Esophagus muscularis mucosa (tissue), 4 donors: ENCODE results near the gene COL6A1. TPM values are rescaled to one million over a fixed set of nuclear protein-coding genes. Genes with fewer than 3 reads are reported as not detected.
"Not testable (repeated sequence)": the region's sequence is repeated elsewhere in the genome, so short reads cannot be mapped to it uniquely, and the experiment has no call there.

Experiments
- DNase-seq: peaks from one replicate; pipeline ENCODE4 v3.0.0-alpha.2; 2017; ENCODE audit errors: extremely low spot score
- H3K27ac ChIP-seq, 4 donors: fragments of 200-600 bp; sonication (generic); replicated peaks in 1 of 4; 1 replicate in 3 of 4; 2 replicates in 1 of 4; pipeline ENCODE4 v1.5.1; 2016 to 2019; ENCODE audit warnings: mild to moderate bottlenecking in 1 of 4
- H3K27me3 ChIP-seq, 4 donors: fragments of 200-600 bp; sonication (generic); one replicate each; pipeline versions ENCODE4 v1.5.1 to v1.6.0; 2016 to 2019
- H3K36me3 ChIP-seq, 4 donors: fragments of 200-600 bp; sonication (generic); one replicate each; pipeline ENCODE4 v1.5.1; 2016 to 2019
- H3K4me1 ChIP-seq, 4 donors: fragments of 200-600 bp; sonication (generic); one replicate each; pipeline ENCODE4 v1.5.1; 2016 to 2019
- H3K4me3 ChIP-seq, 4 donors: fragments of 200-600 bp; sonication (generic); 1 replicate in 2 of 4; 2 replicates in 2 of 4; pipeline ENCODE4 v1.5.1; 2016 to 2019; ENCODE audit warnings: mild to moderate bottlenecking in 4 of 4, moderate library complexity in 1 of 4
- H3K9me3 ChIP-seq, 4 donors: fragments of 200-600 bp; sonication (generic); 1 replicate in 3 of 4; 2 replicates in 1 of 4; pipeline ENCODE4 v1.5.1; 2016 to 2019
- EP300 ChIP-seq: sonication (generic); formaldehyde crosslinking; IDR thresholded peaks from one replicate; pipeline ENCODE4 v1.6.1; 2017; ENCODE audit warnings: antibody characterized with exemption
- POLR2A ChIP-seq: fragments of 450-650 bp; IDR thresholded peaks from one replicate; pipeline ENCODE4 v1.6.1; 2017; ENCODE audit warnings: antibody characterized with exemption, moderate library complexity, mild to moderate bottlenecking, low read depth
- POLR2AphosphoS5 ChIP-seq, 2 donors: sonication (generic); formaldehyde crosslinking; IDR thresholded peaks; one replicate each; pipeline ENCODE4 v1.6.1; 2017; ENCODE audit warnings: antibody characterized with exemption in 2 of 2
- WGBS: methylation state at CpG from one replicate; pipeline ENCODE4 v1.1.5; 2018; 5-methylcytosine and 5-hydroxymethylcytosine counted together
- intact Hi-C: fragments of 100-400 bp; cut with DNase I; formaldehyde crosslinking; loops from one replicate; pipeline ENCODE4 v1.15.1; 2023
- total RNA-seq, 4 donors: library from RNA; depleted of rRNA; stranded (reverse); fragments of >200 nt; gene quantifications; one replicate each; pipeline versions ENCODE4 v1.1.0 to v1.2.1, GENCODE V29; 2016
- TF ChIP-seq, protein P1 (sequence below), 3 experiments: fragments of 200-600 bp in 2 of 3; fragments of 450-650 bp in 1 of 3; sonication (generic) in 2 of 3; IDR thresholded peaks; one replicate each; pipeline ENCODE4 v1.5.1; 2017 to 2019; ENCODE audit warnings: antibody characterized with exemption in 3 of 3, mild to moderate bottlenecking in 2 of 3, moderate library complexity in 1 of 3

COL6A1 gene
- total RNA-seq, 4 donors from 2014 or later: 646 to 1,432 (median 1,078) TPM

DNA sequence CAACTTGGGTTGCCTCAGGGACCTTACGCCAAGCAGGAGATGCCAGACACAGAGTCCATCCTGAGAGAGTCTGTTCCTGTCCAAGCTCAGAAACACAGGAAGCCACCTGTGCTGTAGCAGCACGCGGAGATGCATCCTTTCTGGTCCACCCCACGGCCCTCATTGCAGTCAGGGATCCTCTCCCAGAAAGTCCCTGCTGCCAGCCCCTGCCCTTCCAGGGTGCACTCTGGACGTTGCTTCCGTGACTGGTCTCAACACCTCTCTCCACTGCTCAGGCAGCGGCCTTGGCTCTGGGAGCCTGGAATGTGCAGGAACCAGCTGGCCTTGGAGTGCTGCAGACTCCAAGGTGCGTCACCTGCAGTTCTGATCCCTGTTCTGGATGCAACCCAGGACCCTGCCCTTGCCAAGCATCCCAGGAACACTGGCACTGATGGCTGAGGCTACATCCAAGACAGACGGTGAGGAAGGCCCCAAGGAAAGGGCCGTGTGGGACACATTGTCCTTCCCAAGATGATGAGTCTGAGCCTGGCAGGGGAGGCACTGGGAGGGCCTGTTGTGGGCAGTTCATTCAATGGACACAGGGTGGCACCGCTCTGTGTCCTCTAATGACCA, 21.7 kb upstream of the COL6A1 start:
- WGBS: 66% methylated on average over 4 of the region's 11 CpGs
- peaks cover 0 to 32% (median 26%) of the 10 kb centered on the region in 4 donors for H3K4me1 ChIP-seq
- no peak overlapping the region for H3K27ac ChIP-seq
- H3K27me3 ChIP-seq: no peaks in the 10 kb centered on the region
- TF ChIP-seq, protein P1, sequence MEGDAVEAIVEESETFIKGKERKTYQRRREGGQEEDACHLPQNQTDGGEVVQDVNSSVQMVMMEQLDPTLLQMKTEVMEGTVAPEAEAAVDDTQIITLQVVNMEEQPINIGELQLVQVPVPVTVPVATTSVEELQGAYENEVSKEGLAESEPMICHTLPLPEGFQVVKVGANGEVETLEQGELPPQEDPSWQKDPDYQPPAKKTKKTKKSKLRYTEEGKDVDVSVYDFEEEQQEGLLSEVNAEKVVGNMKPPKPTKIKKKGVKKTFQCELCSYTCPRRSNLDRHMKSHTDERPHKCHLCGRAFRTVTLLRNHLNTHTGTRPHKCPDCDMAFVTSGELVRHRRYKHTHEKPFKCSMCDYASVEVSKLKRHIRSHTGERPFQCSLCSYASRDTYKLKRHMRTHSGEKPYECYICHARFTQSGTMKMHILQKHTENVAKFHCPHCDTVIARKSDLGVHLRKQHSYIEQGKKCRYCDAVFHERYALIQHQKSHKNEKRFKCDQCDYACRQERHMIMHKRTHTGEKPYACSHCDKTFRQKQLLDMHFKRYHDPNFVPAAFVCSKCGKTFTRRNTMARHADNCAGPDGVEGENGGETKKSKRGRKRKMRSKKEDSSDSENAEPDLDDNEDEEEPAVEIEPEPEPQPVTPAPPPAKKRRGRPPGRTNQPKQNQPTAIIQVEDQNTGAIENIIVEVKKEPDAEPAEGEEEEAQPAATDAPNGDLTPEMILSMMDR (IDR thresholded peaks at IDR 0.05): no peak
- TF ChIP-seq EP300 (no peak), POLR2A (no peak), POLR2AphosphoS5 (IDR thresholded peaks at IDR 0.05) (no peak)
- H3K36me3 ChIP-seq: no peaks in the 10 kb centered on the region
- H3K4me3 ChIP-seq: no peak overlapping the region
- intact Hi-C loops: no loop called here
- peaks cover 0 to 5% (median 0%) of the 10 kb centered on the region in 4 donors for H3K9me3 ChIP-seq
- DNase-seq: no peak

DNA sequence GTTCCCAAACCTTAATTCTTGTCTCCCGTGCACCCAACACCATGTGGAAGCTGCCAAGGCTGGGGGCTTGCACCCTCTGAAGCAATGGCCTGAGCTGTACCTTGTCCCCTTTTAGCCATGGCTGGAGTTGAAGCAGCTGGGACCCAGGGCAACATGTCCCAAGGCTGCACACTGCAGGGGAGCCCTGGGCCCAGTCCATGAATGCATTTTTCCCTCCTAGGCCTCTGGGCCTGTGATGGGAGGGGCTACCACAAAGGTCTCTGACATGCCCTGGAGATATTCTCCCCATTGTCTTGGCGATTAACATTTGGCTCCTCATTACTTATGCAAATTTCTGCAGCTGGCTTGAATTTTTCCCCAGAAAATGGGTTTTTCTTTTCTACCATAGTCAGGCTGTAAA, 20.2 kb upstream of the COL6A1 start:
- H3K9me3 ChIP-seq, DNase-seq, intact Hi-C loops, H3K4me3 ChIP-seq, H3K36me3 ChIP-seq, H3K27me3 ChIP-seq, H3K27ac ChIP-seq: not testable (repeated sequence)
- H3K4me1 ChIP-seq: peaks cover 0 to 32% (median 26%) of the 10 kb centered on the region in 4 donors
- WGBS: 78% methylated on average over 2 of the region's 2 CpGs

DNA sequence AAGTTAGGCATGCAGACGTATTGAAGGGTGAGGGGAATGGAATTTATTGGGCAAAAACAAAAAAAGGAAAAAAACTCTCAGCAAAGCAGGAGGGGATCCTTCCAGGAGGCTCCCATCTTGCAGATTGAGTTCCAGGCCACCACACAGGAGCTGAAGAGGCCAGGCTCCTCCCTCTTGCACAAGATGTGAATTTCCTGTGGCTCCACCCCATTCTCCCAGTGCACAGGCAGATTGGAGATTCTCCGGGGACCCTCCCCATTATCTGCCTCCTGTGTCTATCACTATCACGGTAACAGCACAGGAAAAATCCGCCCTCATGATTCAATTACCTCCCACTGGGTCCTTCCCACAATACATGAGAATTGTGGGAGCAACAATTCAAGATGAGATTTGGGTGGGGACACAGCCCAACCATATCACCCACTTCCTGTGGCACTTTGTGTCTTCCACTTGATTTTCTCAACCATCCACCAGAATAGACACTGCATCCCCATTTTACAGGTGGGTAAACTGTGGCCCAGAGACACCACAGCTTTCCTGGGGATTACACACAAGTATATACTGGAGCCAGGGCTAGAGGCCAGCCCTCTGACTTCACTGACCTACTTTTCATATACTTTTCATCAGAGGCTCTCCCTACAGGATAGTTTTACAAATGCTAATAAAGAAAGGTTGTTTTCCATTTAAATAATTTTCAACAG, 18.9 kb upstream of the COL6A1 start:
- no peak for DNase-seq
- H3K36me3 ChIP-seq: no peaks in the 10 kb centered on the region
- H3K4me3 ChIP-seq: no peak overlapping the region
- intact Hi-C loops: no loop called here
- peaks cover 0 to 7% (median 0%) of the 10 kb centered on the region in 4 donors for H3K9me3 ChIP-seq
- TF ChIP-seq, protein P1 (IDR thresholded peaks at IDR 0.05): no peak
- TF ChIP-seq EP300: no peak
- TF ChIP-seq POLR2AphosphoS5 (IDR thresholded peaks at IDR 0.05): no peak
- TF ChIP-seq POLR2A: no peak
- H3K27me3 ChIP-seq: no peaks in the 10 kb centered on the region
- 82% methylated on average over 4 of the region's 4 CpGs for WGBS
- no peak overlapping the region for H3K27ac ChIP-seq
- H3K4me1 ChIP-seq: peaks cover 0 to 26% (median 21%) of the 10 kb centered on the region in 4 donors

DNA sequence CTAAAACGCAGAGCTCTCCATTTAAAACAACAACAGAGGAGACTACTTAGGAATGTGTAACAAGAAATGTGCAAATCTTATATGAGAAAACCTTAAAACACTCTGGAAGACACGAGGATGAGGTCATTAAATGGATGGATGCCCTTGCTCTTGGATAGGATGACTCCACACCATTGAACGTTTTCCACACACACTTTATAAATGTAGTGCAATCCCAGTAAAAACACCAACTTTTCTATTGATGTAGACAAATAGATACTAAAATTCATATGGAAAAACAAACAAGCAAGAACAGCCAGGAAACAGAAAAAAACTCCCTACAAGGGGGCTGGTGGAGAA, 18.4 kb upstream of the COL6A1 start:
- H3K4me3 ChIP-seq: no peak overlapping the region
- 52% methylated on average over 3 of the region's 3 CpGs for whole genome bisulfite sequencing
- H3K27ac ChIP-seq: no peak overlapping the region
- DNase-seq: no peak
- TF ChIP-seq POLR2AphosphoS5 (IDR thresholded peaks at IDR 0.05) (no peak), POLR2A (no peak), EP300 (no peak)
- TF ChIP-seq, protein P1 (IDR thresholded peaks at IDR 0.05): no peak
- H3K9me3 ChIP-seq: peaks cover 0 to 7% (median 0%) of the 10 kb centered on the region in 4 donors
- no peaks in the 10 kb centered on the region for H3K27me3 ChIP-seq
- no peaks in the 10 kb centered on the region for H3K36me3 ChIP-seq
- H3K4me1 ChIP-seq: peaks cover 0 to 20% (median 15%) of the 10 kb centered on the region in 4 donors
- intact Hi-C loops: no loop called here

DNA sequence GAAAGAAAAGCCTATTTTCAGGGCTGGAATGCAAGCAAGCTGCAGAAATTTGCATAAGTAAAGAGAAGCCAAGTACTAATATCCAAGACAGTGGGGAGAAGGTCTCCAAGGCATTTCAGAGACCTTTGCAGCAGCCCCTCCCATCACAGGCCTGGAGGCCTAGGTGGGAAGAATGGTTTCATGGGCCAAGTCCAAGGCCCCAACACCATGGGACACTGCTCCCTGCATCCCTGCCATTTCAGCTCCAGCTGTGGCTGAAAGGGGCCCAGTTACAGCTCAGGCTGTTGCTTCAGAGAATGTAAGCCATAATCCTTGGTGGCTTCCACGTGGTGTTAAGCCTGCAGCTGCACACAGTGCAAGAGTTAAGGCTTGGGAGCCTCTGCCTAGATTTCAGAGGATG, 16.9 kb upstream of the COL6A1 start:
- Histone ChIP-seq H3K36me3 (no peaks in the 10 kb centered on the region), H3K27ac (no peak overlapping the region), H3K9me3 (peaks cover 0 to 7% (median 0%) of the 10 kb centered on the region in 4 donors), H3K4me1 (peaks cover 0 to 6% (median 4%) of the 10 kb centered on the region in 4 donors), H3K27me3 (no peaks in the 10 kb centered on the region), H3K4me3 (no peak overlapping the region)
- TF ChIP-seq POLR2AphosphoS5 (IDR thresholded peaks at IDR 0.05) (no peak), POLR2A (no peak)
- DNase-seq: no peak
- intact Hi-C loops: no loop called here
- WGBS: 60% methylated on average over 1 of the region's 1 CpG
